ENCODE results near the gene SLC30A5. TPM values are rescaled to one million over a fixed set of nuclear protein-coding genes. Genes with fewer than 3 reads are reported as not detected.
"Not testable (repeated sequence)": the region's sequence is repeated elsewhere in the genome, so short reads cannot be mapped to it uniquely, and the experiment has no call there.

The SLC30A5 gene
- total RNA-seq = 10 to 100 TPM; 17.8 to 30.1 (median 26.7) TPM
- 44.1 TPM for total RNA-seq (2013)

DNA sequence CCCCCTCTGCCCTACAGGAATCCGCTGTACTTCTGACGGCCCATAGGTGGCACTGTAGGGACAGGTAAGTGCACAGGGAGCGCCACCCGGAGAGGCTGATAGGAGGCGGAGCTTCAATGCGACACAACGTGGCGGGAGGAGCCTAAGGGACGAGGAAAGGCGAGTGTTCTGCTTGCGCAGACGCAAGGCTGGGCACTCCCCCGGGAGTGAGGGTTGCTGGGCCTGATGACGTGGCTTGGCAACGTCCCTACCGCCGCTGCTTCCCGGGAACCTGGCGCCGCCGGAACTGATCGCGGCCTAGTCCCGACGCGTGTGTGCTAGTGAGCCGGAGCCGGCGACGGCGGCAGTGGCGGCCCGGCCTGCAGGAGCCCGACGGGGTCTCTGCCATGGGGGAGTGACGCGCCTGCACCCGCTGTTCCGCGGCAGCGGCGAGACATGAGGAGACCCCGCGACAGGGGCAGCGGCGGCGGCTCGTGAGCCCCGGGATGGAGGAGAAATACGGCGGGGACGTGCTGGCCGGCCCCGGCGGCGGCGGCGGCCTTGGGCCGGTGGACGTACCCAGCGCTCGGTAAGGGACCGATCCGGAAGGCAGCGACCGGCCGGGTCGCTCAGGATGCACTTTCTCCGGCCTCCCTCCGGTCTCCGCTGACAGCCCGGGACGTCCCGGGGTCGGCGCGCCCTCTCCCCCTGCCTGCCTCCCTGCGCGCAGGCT is at the start of gene SLC30A5:
Gene SLC30A5 (plus strand): TSS at position 244 of the 712 bp plus-strand sequence. CDS start 242 bp downstream, at position 486.
- Histone ChIP-seq H3K36me3 (ENCODE audit: control insufficient read depth, insufficient read depth, low read length) (no peaks in the 10 kb centered on the region), H3K9me3 (ENCODE audit: control insufficient read depth, insufficient read depth, low read length) (no peaks in the 10 kb centered on the region), H3K27ac (ENCODE audit: low read length) (peak within 1 kb of the TSS; percentile 79), H3K4me1 (ENCODE audit: control insufficient read depth, insufficient read depth, low read length) (peaks cover 15% of the 10 kb centered on the region), H3K4me3 (ENCODE audit: low read length) (peak within 1 kb of the TSS; percentile 48), H3K27me3 (ENCODE audit: control insufficient read depth, insufficient read depth, low read length) (no peaks in the 10 kb centered on the region)
- DNase-seq = peak; percentile 94 to 100
- peak within 1 kb of the TSS; percentile 95 for H3K4me3 Mint-ChIP-seq
- no peaks in the 10 kb centered on the region for H3K27me3 Mint-ChIP-seq (ENCODE audit: low read depth in 2 of 2)
- peak within 1 kb of the TSS; percentile 94 to 99 for H3K27ac Mint-ChIP-seq
- intact Hi-C loops (cut with micrococcal nuclease) = loop anchor here (1.0 to 2.0 kb wide), 5 partner anchors 73 to 241 kb away; partner anchors contain the start of genes CCNB1, CDK7 and CENPH
- peak; percentile 97 to 100 (median 98) for ATAC-seq
- no peaks in the 10 kb centered on the region for H3K9me3 Mint-ChIP-seq
- peak; percentile 79 for TF ChIP-seq CTCF (IDR thresholded peaks at IDR 0.05)
- no peaks in the 10 kb centered on the region for H3K36me3 Mint-ChIP-seq
- under 1% methylated on average over 79 of the region's 79 CpGs for WGBS (ENCODE audit: insufficient coverage)
- peaks cover 17 to 30% of the 10 kb centered on the region in 2 donors for H3K4me1 Mint-ChIP-seq

DNA sequence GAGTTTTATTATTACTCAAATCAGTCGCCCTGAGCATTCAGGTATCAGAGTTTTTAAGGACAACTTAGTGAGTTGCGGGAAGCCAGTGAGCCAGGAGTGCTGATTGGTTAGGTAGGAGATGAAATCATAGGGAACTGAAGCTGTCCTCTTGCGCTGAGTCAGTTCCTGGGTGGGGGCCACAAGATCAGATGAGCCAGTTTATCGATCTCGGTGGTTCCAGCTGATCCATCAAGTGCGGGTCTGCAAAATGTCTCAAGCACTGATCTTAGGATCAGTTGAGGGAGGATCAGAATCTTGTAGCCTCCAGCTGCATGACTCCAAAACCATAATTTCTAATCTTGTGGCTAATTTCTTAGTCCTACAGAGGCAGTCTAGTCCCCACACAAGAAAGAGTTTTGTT is 48.6 kb upstream of the SLC30A5 start:
- H3K36me3 ChIP-seq (ENCODE audit: control insufficient read depth, insufficient read depth, low read length); H3K27me3 ChIP-seq (ENCODE audit: control insufficient read depth, insufficient read depth, low read length); H3K4me3 ChIP-seq (ENCODE audit: low read length); H3K9me3 Mint-ChIP-seq; ATAC-seq; H3K27ac ChIP-seq (ENCODE audit: low read length); H3K4me1 ChIP-seq (ENCODE audit: control insufficient read depth, insufficient read depth, low read length); H3K9me3 ChIP-seq (ENCODE audit: control insufficient read depth, insufficient read depth, low read length); H3K4me3 Mint-ChIP-seq; H3K36me3 Mint-ChIP-seq; DNase-seq; intact Hi-C loops (cut with micrococcal nuclease); H3K27ac Mint-ChIP-seq; H3K27me3 Mint-ChIP-seq (ENCODE audit: low read depth in 2 of 2): not testable (repeated sequence)
- WGBS (ENCODE audit: insufficient coverage) = 97% methylated on average over 6 of the region's 6 CpGs
- H3K4me1 Mint-ChIP-seq = peaks cover 8 to 10% of the 10 kb centered on the region in 2 donors

DNA sequence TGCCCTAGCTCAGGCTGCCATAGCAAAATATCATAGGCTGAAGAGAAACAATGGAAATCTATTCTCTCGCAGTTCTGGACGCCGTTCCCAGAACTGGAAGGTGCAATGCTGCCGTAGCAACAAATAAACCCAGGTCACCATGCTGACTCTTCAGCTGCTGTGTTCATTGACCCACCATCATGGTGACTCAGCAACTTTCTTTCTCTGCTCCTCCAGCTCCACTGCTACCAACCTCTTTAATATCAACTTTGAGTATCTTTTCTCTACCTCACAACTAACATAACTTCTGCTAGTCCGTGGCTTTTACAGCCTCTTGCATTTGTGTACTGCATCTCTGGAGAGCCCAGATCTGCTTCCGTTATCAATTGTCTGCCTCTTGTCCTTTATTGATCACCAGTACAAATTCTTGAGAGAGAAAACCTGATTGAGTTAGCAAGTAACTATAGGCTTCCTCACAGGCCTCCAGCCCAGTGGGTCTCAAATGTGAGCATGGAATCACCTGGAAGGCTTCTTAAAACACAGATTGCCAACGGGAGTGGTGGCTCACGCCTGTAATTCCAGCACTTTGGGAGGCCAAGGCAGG is 47.3 kb upstream of the SLC30A5 start:
- WGBS (ENCODE audit: insufficient coverage) = 93% methylated on average over 8 of the region's 8 CpGs
- no peak overlapping the region for H3K27ac Mint-ChIP-seq

More for the DNA sequence above, 47.3 kb upstream of the SLC30A5 start:
- no peaks in the 10 kb centered on the region for H3K36me3 Mint-ChIP-seq
- intact Hi-C loops (cut with micrococcal nuclease) = no loop called here
- no peak for TF ChIP-seq CTCF (IDR thresholded peaks at IDR 0.05)
- peaks cover 8 to 10% of the 10 kb centered on the region in 2 donors for H3K4me1 Mint-ChIP-seq
- no peak overlapping the region for H3K4me3 Mint-ChIP-seq
- ATAC-seq = no peak
- no peak overlapping the region for H3K27ac ChIP-seq (ENCODE audit: low read length)
- H3K27me3 Mint-ChIP-seq (ENCODE audit: low read depth in 2 of 2) = peaks cover 0 to 6% of the 10 kb centered on the region in 2 donors
- no peak overlapping the region for H3K4me3 ChIP-seq (ENCODE audit: low read length)
- no peaks in the 10 kb centered on the region for H3K4me1 ChIP-seq (ENCODE audit: control insufficient read depth, insufficient read depth, low read length)
- H3K27me3 ChIP-seq (ENCODE audit: control insufficient read depth, insufficient read depth, low read length) = no peaks in the 10 kb centered on the region
- DNase-seq = no peak
- no peaks in the 10 kb centered on the region for H3K9me3 ChIP-seq (ENCODE audit: control insufficient read depth, insufficient read depth, low read length)
- no peaks in the 10 kb centered on the region for H3K36me3 ChIP-seq (ENCODE audit: control insufficient read depth, insufficient read depth, low read length)
- H3K9me3 Mint-ChIP-seq = no peaks in the 10 kb centered on the region

Data from natural killer cell (primary cell).